ENCODE results near the gene HSDL1. TPM values are rescaled to one million over a fixed set of nuclear protein-coding genes. Genes with fewer than 3 reads are reported as not detected.
"Not testable (repeated sequence)": the region's sequence is repeated elsewhere in the genome, so short reads cannot be mapped to it uniquely, and the experiment has no call there.

Gene HSDL1
- total and polyA plus RNA-seq, 4 donors: 3.0 to 9.6 (median 5.3) TPM

GRCh38 chr16:84115919-84116719 is 28.9 kb downstream of the HSDL1 start:
- TF ChIP-seq RAD21 (IDR thresholded peaks at IDR 0.05) (no peak), MAX (IDR thresholded peaks at IDR 0.05) (peak; percentile 4)
- Histone ChIP-seq H3K9ac (ENCODE audit: low read depth in 1 of 2, low read length in 2 of 2) (peak overlapping the region; percentile 68 to 85), H3K36me3 (ENCODE audit: control insufficient read depth in 4 of 4, insufficient read depth in 3 of 4, low read depth in 1 of 4, low read length in 3 of 4) (no peaks in the 10 kb centered on the region), H3K9me3 (ENCODE audit: control insufficient read depth in 4 of 4, low read length in 3 of 4) (no peaks in the 10 kb centered on the region), H3K4me1 (ENCODE audit: control insufficient read depth in 4 of 4, insufficient read depth in 4 of 4, low read length in 3 of 4) (peaks cover 8 to 18% (median 13%) of the 10 kb centered on the region in 4 donors), H3K27ac (ENCODE audit: low read depth in 1 of 2, low read length in 2 of 2) (peak overlapping the region; percentile 81 to 82), H3K4me3 (ENCODE audit: low read depth in 1 of 3, low read length in 3 of 3) (peak overlapping the region; percentile 74 to 100 (median 94)), H3K27me3 (ENCODE audit: control insufficient read depth in 4 of 4, insufficient read depth in 4 of 4, low read length in 3 of 4) (no peaks in the 10 kb centered on the region)
- 2% methylated on average over 57 of the region's 57 CpGs for WGBS
- no peak for DNase-seq (ENCODE audit: low spot score)

GRCh38 chr16:84111949-84112348 is 33.0 kb downstream of the HSDL1 start:
- H3K36me3 ChIP-seq (ENCODE audit: control insufficient read depth in 4 of 4, insufficient read depth in 3 of 4, low read depth in 1 of 4, low read length in 3 of 4): not testable (repeated sequence)
- 95% methylated on average over 3 of the region's 3 CpGs for WGBS

GRCh38 chr16:84111525-84111924 is 33.5 kb downstream of the HSDL1 start:
- H3K27ac ChIP-seq (ENCODE audit: low read depth in 1 of 2, low read length in 2 of 2): no peak overlapping the region
- no peak overlapping the region for H3K9ac ChIP-seq (ENCODE audit: low read depth in 1 of 2, low read length in 2 of 2)
- H3K4me3 ChIP-seq (ENCODE audit: low read depth in 1 of 3, low read length in 3 of 3): no peak overlapping the region
- peaks cover 0 to 4% (median 1%) of the 10 kb centered on the region in 4 donors for H3K36me3 ChIP-seq (ENCODE audit: control insufficient read depth in 4 of 4, insufficient read depth in 3 of 4, low read depth in 1 of 4, low read length in 3 of 4)
- no peaks in the 10 kb centered on the region for H3K9me3 ChIP-seq (ENCODE audit: control insufficient read depth in 4 of 4, low read length in 3 of 4)
- H3K4me1 ChIP-seq (ENCODE audit: control insufficient read depth in 4 of 4, insufficient read depth in 4 of 4, low read length in 3 of 4): peaks cover 5 to 12% (median 7%) of the 10 kb centered on the region in 4 donors
- 85% methylated on average over 3 of the region's 3 CpGs for WGBS
- DNase-seq (ENCODE audit: low spot score): no peak
- H3K27me3 ChIP-seq (ENCODE audit: control insufficient read depth in 4 of 4, insufficient read depth in 4 of 4, low read length in 3 of 4): no peaks in the 10 kb centered on the region
- TF ChIP-seq GABPA (IDR thresholded peaks at IDR 0.05 in 1 of 2, conservative IDR thresholded peaks at IDR 0.05 in 1 of 2): no peak
- TF ChIP-seq FOXA1 (IDR thresholded peaks at IDR 0.05): no peak
- TF ChIP-seq YY1 (IDR thresholded peaks at IDR 0.05): no peak
- no peak for TF ChIP-seq REST (IDR thresholded peaks at IDR 0.05)
- TF ChIP-seq SP1 (IDR thresholded peaks at IDR 0.05): no peak
- TF ChIP-seq JUND (IDR thresholded peaks at IDR 0.05): no peak
- no peak for TF ChIP-seq NR2F2 (IDR thresholded peaks at IDR 0.05)
- no peak for TF ChIP-seq HNF4G (IDR thresholded peaks at IDR 0.05)
- no peak for TF ChIP-seq ZBTB33 (IDR thresholded peaks at IDR 0.05)
- no peak for TF ChIP-seq FOXA2 (IDR thresholded peaks at IDR 0.05)
- TF ChIP-seq TAF1 (conservative IDR thresholded peaks at IDR 0.05): no peak
- TF ChIP-seq RAD21 (IDR thresholded peaks at IDR 0.05): no peak
- TF ChIP-seq RXRA (IDR thresholded peaks at IDR 0.05): no peak
- TF ChIP-seq EGR1 (IDR thresholded peaks at IDR 0.05; ENCODE audit: low read depth in 2 of 2): no peak

More at GRCh38 chr16:84111949-84112348, 33.0 kb downstream of the HSDL1 start:
- H3K4me1 ChIP-seq (ENCODE audit: control insufficient read depth in 4 of 4, insufficient read depth in 4 of 4, low read length in 3 of 4): peaks cover 5 to 12% (median 7%) of the 10 kb centered on the region in 4 donors
- not testable (repeated sequence) for H3K27ac ChIP-seq (ENCODE audit: low read depth in 1 of 2, low read length in 2 of 2); H3K27me3 ChIP-seq (ENCODE audit: control insufficient read depth in 4 of 4, insufficient read depth in 4 of 4, low read length in 3 of 4); H3K9me3 ChIP-seq (ENCODE audit: control insufficient read depth in 4 of 4, low read length in 3 of 4); DNase-seq (ENCODE audit: low spot score); H3K4me3 ChIP-seq (ENCODE audit: low read depth in 1 of 3, low read length in 3 of 3); H3K9ac ChIP-seq (ENCODE audit: low read depth in 1 of 2, low read length in 2 of 2)
